GM06990 (cell line): Measurements from ENCODE around the gene IL18R1.

Experiments used
- DNase-seq: peaks from one replicate; pipeline ENCODE4 v3.0.0-alpha.2; 2011; ENCODE audit not compliant: insufficient read length; ENCODE audit errors: extremely low read depth
- H3K27me3 ChIP-seq: replicated peaks from 2 replicates; pipeline ENCODE4 v1.6.0; 2011; ENCODE audit warnings: low read length; ENCODE audit not compliant: control insufficient read depth, insufficient read depth
- H3K36me3 ChIP-seq: 2 replicates; pipeline ENCODE4 v1.5.1; 2011; ENCODE audit warnings: low read length; ENCODE audit not compliant: control insufficient read depth, insufficient read depth
- H3K4me3 ChIP-seq: replicated peaks from 2 replicates; pipeline ENCODE4 v1.5.1; 2011; ENCODE audit warnings: low read depth, mild to moderate bottlenecking, control low read depth, low read length
- TF ChIP-seq, protein P1 (sequence below): IDR thresholded peaks from 2 replicates; pipeline ENCODE4 v1.5.1; 2011; ENCODE audit warnings: low read length, control low read depth, mild to moderate bottlenecking, inconsistent platforms; ENCODE audit not compliant: insufficient read depth, poor library complexity, severe bottlenecking

Gene IL18R1

GRCh38 chr2:102435741-102436140 is 80.1 kb downstream of the IL18R1 start:
- no peaks in the 10 kb centered on the region for H3K36me3 ChIP-seq
- TF ChIP-seq, protein P1, sequence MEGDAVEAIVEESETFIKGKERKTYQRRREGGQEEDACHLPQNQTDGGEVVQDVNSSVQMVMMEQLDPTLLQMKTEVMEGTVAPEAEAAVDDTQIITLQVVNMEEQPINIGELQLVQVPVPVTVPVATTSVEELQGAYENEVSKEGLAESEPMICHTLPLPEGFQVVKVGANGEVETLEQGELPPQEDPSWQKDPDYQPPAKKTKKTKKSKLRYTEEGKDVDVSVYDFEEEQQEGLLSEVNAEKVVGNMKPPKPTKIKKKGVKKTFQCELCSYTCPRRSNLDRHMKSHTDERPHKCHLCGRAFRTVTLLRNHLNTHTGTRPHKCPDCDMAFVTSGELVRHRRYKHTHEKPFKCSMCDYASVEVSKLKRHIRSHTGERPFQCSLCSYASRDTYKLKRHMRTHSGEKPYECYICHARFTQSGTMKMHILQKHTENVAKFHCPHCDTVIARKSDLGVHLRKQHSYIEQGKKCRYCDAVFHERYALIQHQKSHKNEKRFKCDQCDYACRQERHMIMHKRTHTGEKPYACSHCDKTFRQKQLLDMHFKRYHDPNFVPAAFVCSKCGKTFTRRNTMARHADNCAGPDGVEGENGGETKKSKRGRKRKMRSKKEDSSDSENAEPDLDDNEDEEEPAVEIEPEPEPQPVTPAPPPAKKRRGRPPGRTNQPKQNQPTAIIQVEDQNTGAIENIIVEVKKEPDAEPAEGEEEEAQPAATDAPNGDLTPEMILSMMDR: no peak
- no peaks in the 10 kb centered on the region for H3K27me3 ChIP-seq
- no peak for DNase-seq
- no peak overlapping the region for H3K4me3 ChIP-seq

DNA sequence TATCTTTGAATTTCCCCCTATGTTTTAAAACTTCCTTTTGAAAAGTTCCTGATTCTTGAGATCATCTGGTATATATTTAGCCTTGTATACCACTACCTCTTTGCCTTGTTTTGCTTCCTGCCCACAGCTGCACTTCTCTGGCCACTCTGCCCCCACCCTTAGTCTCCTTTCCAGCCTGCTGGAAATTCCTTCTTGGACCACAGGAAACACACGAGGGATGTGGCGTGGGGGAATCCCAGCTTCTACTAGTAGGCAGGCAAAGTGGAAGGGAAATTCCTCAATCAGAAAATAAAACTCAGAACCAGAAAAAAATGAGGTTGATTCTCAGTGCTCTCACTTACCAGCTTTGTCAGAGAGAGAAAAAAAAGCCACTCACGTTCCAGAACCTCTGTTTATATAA is 80.7 kb downstream of the IL18R1 start:
- no peaks in the 10 kb centered on the region for H3K36me3 ChIP-seq
- H3K27me3 ChIP-seq: no peaks in the 10 kb centered on the region
- TF ChIP-seq, protein P1: no peak
- peak; percentile 47 for DNase-seq
- H3K4me3 ChIP-seq: no peak overlapping the region

DNA sequence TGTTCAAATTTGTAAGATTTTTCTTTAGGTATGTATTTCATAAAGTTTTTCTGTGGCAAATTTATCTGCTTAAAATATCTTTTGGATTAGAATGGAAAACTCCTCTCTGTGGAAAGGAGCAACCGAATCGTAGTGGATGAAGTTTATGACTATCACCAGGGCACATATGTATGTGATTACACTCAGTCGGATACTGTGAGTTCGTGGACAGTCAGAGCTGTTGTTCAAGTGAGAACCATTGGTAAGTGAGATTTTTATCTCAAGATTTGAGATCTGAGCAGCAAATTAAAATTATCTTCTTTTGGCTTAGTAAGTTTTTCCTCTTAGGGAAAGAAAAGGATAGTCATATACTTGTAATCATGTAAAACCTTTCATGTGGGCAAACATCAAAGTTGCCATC is 81.5 kb downstream of the IL18R1 start:
- no peaks in the 10 kb centered on the region for H3K36me3 ChIP-seq
- no peak for DNase-seq
- no peaks in the 10 kb centered on the region for H3K27me3 ChIP-seq
- H3K4me3 ChIP-seq: no peak overlapping the region
- TF ChIP-seq, protein P1: no peak

- Histone ChIP-seq H3K4me3 (no peak overlapping the region), H3K36me3 (no peaks in the 10 kb centered on the region), H3K27me3 (no peaks in the 10 kb centered on the region)
- no peak for DNase-seq
- TF ChIP-seq, protein P1: no peak
Measured at GRCh38 chr2:102438111-102438510, 82.5 kb downstream of the IL18R1 start.

GRCh38 chr2:102438578-102438977 is 83.0 kb downstream of the IL18R1 start:
- Histone ChIP-seq H3K4me3 (no peak overlapping the region), H3K36me3 (no peaks in the 10 kb centered on the region), H3K27me3 (no peaks in the 10 kb centered on the region)
- TF ChIP-seq, protein P1: no peak
- DNase-seq: no peak

GRCh38 chr2:102439065-102439695 is 83.6 kb downstream of the IL18R1 start:
- TF ChIP-seq, protein P1: no peak
- no peak overlapping the region for H3K4me3 ChIP-seq
- DNase-seq: no peak

More at GRCh38 chr2:102439065-102439695, 83.6 kb downstream of the IL18R1 start:
- Histone ChIP-seq H3K27me3 (no peaks in the 10 kb centered on the region), H3K36me3 (no peaks in the 10 kb centered on the region)
